ENCODE measurements around the gene TRIM40.
"Not testable (repeated sequence)": the region's sequence is repeated elsewhere in the genome, so short reads cannot be mapped to it uniquely, and the experiment has no call there.

Gene TRIM40

DNA sequence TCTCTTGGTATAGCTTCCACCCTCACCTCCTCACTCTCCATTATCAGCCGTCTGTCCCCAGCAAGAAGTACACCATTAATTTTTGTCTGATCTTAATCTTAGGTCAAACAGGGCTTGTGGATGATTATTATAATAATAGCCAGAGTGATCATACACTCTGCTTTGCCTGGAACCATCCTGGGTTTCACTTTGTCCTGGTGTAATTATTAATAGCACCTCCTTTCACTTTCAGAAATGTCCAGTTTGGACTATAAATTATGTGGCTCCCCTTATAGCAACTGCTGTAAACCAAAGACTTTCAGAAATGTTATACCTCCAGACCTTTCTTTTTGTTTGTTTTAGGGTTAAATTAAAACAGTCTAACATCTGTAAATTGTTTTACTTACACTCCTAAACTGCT lies 22.1 kb upstream of the TRIM40 start:
- no peak for DNase-seq (ENCODE audit: low read depth)

DNA sequence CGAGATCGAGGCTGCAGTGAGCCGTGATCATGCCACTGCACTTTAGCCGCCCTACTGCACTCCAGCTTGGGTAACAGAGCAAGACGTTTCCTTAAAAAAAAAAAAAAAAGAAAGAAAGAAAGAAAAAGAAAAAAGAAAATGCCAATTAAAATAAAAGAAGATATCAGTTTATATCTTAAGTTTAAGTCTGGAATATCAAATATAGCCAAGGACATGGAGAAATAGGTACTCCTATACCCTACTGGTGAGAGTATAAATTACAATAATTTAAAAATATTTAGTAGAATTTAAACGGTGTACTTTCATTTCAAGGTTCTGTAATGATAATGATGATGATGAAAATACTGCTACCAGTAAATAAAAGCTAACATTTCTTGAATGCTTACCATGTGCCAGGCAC lies 19.2 kb upstream of the TRIM40 start:
- no peak for DNase-seq (ENCODE audit: low read depth)

DNA sequence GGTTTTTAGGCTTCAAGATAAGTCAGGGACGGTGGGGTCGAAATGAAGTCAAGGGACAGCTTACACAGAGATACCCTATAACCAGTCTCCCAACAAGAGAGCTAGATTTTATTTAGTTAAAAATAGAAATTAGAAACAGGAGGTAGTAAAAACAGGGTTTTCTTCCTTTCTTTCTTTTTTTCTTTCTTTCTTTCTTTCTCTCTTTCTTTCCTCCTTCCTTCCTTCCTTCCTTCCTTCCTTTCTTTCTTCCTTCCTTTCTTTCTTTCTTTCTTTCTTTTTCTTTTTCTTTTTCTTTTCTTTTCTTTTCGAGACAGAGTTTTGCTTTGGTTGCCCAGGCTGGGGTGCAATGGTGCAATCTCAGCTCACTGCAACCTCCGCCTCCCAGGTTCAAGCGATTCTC lies 17.2 kb upstream of the TRIM40 start:
- DNase-seq (ENCODE audit: low read depth), result not testable (repeated sequence)

DNA sequence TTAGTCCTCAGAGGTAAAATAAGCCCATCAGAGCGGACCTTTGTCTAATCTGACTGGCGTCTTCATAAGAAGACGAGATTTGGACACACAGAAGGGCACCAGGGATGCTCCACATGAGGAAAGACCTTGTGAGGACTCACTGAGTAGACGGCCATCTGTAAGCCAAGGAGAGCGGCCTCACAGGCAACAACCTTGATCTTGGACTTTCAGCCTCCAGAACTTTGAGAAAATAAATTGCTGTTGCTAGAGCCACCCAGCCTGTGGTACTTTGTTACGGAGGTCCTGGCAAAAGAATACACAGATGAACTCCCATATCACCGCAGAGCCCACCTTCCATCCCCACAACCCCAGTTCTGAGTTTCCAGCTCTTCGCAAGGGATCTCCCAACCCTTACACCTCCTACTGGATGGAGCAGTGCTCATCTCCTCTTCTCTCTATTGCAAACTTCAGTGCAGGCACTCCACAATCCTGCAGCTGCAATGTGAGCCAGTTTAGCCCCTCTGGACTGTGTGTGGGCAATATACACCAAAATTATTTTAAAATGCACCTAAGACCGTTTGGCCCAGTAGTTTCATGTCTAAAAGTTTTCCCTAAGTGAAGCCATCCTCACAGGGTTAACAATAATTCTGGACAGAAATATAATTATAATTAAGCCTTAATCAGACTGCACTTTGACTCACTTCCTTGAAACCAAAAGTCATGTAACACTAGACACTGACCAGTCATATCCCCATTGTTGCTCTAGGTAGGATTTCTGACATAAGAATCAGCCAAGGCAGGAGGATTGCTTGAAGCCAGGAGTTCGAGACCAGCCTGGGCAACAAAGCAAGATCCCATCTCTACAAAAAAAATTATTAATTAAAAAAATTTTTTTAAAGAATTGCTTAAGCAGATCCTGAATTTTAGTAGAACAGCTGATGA lies 14.2 kb upstream of the TRIM40 start:
- no peak for DNase-seq (ENCODE audit: low read depth)

DNA sequence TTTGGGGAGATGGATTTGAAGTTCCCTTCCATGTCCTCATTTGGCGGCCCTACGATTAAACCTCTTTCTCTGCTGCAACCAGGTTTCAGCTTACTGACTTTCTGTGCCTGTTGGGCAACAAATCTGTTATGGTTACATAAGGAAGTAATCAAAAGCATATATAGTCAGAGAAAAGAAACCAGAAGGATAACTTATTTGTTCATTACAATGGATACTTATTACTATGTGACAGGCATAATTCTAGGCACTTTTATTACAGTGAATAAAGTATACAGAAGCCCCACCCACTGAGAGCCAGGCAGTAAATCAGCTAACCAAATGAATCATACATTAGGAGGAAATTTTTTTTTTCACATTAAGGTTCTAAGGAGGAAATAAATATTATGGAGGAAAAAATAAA lies 13.4 kb upstream of the TRIM40 start:
- DNase-seq (ENCODE audit: low read depth), result no peak

DNA sequence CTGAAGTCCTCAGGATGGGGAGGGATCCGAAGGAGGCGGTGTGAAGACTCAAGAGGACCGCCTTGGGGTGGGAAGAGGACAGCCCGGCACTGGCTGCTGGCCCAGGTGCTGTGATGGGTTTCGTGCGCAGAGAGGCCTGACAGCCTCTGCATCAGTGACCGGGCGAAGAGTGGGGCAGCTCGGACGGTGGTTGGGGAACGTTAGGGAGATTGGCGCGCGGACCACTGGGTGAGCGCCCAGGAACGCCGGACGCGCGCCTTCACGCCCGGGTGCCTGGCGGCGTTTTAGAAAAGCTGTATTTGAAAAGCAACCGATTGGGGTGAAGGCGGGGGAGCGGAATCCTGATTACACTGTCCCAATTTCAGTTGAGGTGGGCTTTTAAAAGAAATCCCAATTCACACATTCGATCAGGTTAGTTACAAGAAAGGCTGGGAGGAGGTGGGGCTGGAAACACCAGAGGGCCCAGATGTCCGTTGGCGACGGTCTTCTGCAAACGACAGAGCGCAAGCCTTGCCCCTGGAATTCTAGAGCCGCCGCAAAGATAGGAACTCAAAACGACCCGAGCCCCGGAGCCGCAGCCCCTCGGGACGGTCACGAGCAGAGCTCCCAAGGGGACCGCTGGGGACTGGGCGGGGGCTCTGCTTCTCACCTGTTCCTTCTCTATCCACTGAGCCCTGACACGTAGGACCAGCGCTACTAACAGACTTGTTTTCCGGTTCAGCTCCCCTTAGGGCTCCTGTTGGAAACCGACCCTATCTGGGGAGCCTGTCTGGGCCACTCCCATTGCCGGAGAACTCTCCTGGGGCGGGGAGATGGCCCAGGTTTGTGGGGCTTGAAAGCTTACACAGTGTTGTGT lies 8.5 kb upstream of the TRIM40 start:
- no peak for DNase-seq (ENCODE audit: low read depth)

DNA sequence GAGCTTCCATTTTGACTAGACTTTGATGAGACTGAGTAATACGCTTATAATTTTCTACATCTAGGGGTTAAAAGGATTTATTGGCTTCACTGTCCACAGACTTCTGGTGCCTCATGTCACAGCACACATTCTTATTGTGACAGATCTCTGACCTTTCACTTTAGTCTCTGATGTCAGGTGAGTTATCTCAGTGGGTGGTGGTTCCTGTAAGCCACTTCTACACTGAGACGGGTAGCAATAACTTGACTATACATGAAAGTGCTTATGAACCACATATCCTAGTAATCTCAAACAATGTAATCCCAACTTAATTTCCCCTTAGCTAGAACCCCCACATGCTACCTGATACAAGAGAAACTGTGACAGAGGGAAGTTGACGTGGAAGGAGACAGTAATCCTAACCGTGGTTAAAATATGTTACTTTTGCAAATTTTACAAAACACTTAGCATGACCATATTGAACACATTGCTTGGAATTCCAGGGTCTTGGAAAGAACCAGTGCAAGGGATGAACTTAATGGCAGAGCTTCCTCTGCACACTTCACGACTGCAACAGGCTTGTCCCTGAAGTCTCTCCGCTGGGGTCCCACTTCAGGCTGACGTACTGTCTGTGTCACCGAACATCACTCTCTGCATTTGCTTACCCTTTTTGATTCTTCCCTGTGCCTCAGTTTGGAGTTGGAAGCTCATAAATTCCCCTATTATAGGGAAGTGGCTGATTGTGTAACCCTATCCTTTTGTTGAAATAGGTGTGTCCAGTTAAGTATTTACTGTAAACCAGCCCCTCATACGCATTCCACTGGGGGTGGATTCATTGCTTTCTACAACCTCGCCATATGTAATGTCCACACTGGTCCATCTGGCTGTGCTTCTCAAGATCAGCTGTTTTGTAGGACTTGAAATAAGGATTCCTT lies 6.4 kb upstream of the TRIM40 start:
- DNase-seq (ENCODE audit: low read depth), result no peak

DNA sequence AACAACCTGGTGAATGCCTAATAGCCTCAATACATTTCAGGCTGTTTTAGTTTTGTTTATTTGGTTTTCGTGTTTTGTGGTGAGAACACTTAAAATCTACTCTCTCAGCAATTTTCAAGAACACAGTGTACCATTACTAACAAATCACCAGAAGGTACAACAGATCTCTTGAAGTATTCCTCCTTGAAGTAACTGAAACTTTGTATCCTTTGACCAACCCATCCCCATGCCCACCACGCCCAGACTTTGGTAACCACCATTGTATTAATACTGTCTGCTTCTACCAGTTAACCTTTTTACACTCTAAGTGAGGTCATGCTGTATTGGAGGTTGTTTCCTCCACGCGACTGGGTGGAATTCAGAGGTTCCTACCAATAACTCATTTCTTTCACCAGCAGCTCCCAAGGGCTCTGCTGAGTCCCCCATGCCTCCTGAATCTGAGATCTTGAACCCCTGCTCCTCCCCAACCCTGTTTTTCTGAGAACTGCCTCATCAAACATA lies 5.7 kb upstream of the TRIM40 start:
- no peak for DNase-seq (ENCODE audit: low read depth)

DNA sequence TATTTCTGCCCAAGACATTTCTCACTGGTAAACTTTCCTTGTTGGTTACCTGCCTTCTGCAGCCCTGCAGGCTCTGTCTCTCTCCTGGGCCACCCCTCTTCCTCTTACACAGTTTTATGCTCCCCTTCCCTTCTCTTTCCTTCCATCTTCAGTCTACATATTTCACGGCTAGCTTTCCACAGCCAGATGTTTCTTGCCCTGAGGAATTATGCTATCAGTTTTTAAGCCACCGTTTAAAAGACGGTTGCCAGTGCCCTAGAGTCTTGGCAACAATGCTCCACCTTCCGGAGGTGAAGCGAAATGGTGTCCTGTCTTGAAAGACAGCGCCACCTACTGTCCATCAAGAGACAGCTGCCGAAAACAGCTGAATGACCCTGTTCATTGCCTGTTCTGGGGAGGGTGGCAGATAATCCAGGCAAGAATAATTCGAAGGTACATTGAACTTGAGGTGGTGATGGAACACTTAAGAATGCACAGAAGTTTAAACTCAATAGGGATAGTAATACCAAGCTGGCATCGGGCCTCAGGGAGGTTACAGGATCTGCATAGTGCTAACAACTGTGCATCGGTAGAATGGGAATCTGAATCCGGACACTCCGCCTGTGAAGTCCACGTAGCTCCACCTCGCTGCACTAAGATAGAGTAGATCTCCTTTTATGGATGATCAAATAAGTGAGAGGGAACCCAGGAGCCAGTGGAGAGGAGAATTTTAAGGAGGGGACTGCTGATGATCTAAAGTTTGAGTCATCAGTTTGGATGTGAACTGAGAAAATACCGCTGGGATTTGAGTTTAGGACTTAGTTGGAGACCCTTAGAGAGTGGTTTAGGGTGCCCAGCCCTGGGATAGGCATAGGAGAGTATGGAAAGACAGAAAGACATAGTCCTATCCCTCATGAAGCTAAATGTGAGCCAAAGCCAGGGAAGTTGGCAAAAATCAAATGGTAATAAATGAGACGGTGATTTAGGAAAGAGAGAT lies 4.8 kb upstream of the TRIM40 start:
- peak; percentile 49 for DNase-seq (ENCODE audit: low read depth)

DNA sequence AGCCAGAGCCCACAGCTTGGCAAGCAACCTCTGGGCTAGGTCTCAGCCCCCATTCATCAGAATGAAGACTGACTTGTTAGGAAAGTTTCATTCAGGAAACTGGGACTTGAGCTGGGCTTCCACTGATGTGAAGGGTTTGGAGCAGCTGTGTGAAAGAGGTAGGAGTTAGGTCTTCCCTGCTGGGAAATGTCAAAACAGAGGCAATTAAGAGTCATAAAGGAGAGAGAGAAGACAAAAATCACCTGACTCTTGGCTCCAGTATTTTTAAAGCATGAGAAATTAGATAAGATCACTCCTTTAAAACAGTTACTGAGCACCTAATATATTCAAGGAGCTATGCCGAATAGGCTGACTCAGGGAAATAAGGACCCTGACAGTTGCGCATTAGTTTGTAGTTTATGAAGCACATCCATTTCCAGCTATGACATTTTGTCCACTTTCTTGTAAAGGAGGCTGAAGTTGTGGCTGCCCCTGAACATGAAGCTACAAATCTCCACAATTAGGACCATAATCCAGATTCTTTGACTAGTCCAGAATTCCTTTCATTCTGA lies 3.9 kb upstream of the TRIM40 start:
- DNase-seq (ENCODE audit: low read depth), result no peak

DNA sequence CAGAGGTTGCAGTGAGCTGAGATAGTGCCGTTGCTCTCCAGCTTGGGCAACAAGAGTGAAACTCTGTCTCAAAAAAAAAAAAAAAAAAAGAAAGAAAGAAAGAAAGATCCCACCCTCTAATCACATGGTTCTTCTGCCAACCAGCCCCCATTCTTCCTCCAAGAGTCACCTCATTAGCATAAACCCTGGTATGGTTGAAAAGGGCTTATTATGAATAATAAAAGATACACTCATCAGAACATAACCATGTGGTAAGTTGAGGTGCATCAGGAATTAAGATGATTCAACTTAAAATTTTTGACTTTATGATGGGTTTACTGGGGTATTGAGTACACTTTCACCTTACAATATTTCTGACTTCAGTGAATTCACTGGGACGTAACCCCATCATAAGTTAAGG lies 793 bp upstream of the TRIM40 start:
- DNase-seq (ENCODE audit: low read depth), result no peak

DNA sequence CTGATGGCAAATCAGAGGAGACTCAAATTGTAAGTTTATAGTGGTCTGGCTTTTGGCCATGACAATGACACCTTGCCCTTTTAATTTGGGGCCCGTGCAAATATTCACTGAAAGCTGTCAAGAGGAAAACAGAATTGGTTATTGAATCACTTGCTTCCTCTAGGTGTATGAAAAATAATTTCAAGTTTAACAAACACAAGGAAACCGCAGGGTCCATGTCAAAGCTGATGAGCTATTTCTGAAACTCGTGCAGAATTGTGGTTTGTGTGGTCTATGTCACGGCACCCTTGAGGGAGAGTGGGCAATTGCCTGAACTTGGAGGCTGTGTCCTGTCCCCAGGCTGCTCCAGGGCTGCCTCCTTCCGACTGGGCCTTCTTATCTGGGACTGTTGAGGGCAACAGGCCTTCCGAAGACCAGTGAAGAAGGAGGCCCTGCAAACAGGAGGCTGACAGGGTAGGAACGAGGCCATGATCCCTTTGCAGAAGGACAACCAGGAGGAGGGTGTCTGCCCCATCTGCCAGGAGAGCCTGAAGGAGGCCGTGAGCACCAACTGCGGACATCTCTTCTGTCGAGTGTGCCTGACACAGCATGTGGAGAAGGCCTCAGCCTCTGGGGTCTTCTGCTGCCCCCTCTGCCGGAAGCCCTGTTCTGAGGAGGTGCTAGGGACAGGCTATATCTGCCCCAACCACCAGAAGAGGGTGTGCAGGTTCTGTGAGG lies 788 bp downstream of the TRIM40 start:
- DNase-seq (ENCODE audit: low read depth), result no peak

DNA sequence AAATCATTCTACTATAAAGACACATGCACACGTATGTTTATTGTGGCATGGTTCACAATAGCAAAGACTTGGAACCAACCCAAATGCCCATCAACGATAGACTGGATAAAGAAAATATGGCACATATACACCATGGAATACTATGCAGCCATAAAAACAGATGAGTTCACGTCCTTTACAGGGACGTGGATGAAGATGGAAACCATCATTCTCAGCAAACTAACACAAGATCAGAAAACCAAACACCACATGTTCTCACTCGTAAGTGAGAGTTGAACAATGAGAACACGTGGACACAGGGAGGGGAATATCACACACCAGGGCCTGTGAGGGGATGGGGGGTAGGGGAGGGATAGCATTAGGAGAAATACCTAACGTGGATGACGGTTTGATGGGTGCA lies 4.3 kb downstream of the TRIM40 start:
- DNase-seq (ENCODE audit: low read depth), result not testable (repeated sequence)

DNA sequence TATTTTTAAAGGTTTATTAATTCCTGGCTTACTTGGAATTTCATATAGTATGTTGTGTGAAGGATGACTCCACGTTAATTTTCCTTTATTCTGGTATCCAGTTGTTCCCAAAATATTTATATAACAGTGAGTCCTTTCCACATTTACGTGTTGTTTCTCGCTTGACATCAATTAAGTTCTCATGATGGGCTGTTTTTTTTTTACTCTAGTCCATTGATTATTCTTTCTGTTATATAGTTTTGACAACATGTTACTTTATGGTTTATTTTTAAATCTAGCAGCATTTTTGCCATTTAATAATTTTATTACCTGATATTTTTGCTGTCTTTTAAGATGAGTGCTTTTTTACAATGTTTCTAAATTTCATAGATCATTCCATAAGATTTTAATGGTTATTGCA lies 6.7 kb downstream of the TRIM40 start:
- DNase-seq (ENCODE audit: low read depth), result no peak

DNA sequence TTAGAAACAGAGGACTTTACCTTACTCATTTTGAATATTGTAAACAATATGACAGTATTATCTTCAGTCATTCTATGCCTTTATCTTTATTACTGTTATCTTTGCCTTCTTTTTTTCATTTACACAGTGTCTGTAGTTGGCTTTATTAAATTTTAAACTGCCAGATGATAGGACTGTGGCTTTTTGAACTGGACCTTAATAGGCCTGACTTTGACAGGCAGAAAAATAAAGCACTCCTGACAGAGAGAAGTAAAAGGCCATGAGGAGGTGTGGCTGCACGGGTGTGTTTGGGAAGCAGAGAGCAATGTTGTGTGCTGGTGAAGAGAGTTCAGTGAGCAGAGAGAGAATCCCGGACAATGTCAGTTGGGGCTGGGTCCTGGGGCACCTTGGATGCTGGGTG lies 7.8 kb downstream of the TRIM40 start:
- DNase-seq (ENCODE audit: low read depth), result no peak

DNA sequence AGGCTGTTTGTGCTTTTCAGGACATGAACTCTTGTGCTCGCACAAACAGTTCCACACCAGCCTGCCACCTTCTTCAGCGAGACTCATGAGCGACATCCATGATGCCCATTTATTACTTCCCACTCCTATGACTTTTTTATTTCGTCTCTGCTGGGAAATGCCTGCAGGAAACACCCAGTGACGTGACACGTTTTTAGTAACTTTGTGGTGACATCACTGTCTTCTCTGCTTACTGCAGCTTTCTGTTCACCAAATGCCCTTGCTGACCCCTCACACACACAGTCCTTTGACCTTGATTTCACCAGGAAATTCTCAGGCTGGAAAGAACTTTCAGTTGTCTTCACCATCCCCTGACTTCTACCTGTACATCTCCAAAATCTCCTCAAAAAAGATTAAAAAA lies 8.9 kb downstream of the TRIM40 start:
- no peak for DNase-seq (ENCODE audit: low read depth)

DNA sequence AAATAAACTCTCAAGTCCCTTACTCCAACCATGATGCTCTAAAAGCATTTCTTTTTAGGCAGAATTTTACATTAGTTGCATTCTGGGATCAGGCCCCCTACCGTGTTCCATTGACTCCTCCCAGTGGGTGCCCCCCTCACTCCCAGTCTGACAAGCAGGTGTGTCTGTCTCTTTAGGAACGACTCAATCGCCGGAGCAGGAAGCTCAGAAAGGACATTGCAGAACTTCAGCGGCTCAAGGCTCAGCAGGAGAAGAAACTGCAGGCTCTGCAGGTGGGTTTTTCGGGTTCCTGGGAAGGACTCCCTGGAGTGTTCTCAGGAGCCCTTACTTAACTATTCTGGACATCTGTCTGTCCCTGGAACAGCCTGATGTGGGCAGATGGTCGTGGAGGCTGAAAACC lies 9.9 kb downstream of the TRIM40 start:
- no peak for DNase-seq (ENCODE audit: low read depth)

DNA sequence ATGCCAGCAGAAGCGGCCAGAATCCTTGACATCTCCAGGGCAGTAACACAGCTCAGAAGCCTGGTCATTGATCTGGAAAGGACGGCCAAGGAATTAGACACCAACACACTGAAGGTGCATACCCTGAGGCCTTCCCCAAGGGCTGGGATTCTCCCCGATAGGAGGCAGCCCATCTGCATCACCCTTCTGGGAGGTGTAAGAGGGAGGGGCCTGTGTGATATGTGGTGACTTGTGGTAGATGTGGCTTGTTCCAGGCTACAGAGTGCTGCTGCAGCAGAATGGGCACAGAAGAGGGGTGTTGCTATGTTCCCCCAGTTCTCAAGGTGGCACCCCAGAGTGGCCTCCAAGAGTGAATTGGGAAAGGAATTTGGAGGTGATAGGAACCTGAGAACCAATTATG lies 11.2 kb downstream of the TRIM40 start:
- DNase-seq (ENCODE audit: low read depth), result no peak

DNA sequence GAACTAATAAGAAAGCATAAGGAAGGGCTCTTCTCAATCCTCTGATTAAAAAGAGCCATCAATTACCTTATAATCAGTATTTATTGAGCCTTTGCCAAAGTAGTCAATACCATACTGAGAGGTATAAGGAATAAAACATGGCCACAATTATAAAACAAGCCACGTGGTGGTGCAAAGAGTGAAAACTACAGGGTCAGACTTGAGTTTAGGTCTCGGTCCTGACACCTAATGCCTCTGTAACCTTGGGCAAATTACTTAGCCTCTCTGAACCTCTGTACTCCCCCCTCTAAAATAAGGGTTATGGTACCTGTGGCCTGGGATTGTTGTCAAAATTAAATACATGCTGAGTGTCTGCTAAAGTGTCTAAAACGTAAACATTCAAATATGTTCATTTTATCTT lies 13.3 kb downstream of the TRIM40 start:
- no peak for DNase-seq (ENCODE audit: low read depth)

Measured in non-pigmented ciliary epithelial cell (primary cell).